Testis (tissue), 3 donors: Measurements from ENCODE around the gene CDK5R2. TPM values are rescaled to one million over a fixed set of nuclear protein-coding genes. Genes with fewer than 3 reads are reported as not detected.
A peak's percentile ranks its signal among the peaks of the same experiment; 100 is the strongest.

ENCODE experiments used
- DNase-seq: peaks from one replicate; pipeline ENCODE4 v3.0.0-alpha.2; 2019
- H3K27ac ChIP-seq, 2 donors: fragments of 200-600 bp; sonication (generic); one replicate each; pipeline ENCODE4 v1.5.1; 2019
- H3K27me3 ChIP-seq: fragments of 200-600 bp; sonication (generic); one replicate; pipeline ENCODE4 v1.5.1; 2019
- H3K36me3 ChIP-seq: fragments of 200-600 bp; sonication (generic); one replicate; pipeline ENCODE4 v1.5.1; 2017; ENCODE audit warnings: low read depth; ENCODE audit errors: missing control alignments
- H3K4me1 ChIP-seq: fragments of 200-600 bp; sonication (generic); one replicate; pipeline ENCODE4 v1.5.1; 2019
- H3K4me3 ChIP-seq, 2 donors: fragments of 200-600 bp; sonication (generic); one replicate each; pipeline ENCODE4 v1.5.1; 2017 to 2019
- H3K9me3 ChIP-seq: fragments of 200-600 bp; sonication (generic); one replicate; pipeline ENCODE4 v1.5.1; 2017
- POLR2A ChIP-seq: fragments of 450-650 bp; IDR thresholded peaks from one replicate; pipeline ENCODE4 v1.6.1; 2017; ENCODE audit warnings: antibody characterized with exemption, mild to moderate bottlenecking, moderate library complexity
- WGBS, 2 donors: methylation state at CpG; one replicate each; pipeline ENCODE4 v1.1.5; 2018; 5-methylcytosine and 5-hydroxymethylcytosine counted together
- intact Hi-C: fragments of 100-400 bp; cut with DNase I; formaldehyde crosslinking; loops from one replicate; pipeline ENCODE4 v1.15.1; 2023; ENCODE audit warnings: low total_unique reads
- polyA plus RNA-seq: library from polyadenylated mRNA; stranded (reverse); fragments of 350-450 nt; fragmentation: Illumina TruSeq; extraction: RNeasy Lipid Tissue Mini Kit (QIAGEN cat#74804); gene quantifications from one replicate; pipeline ENCODE4 v1.2.3, GENCODE V29; 2014; ENCODE audit warnings: low read depth, low replicate concordance; ENCODE audit not compliant: insufficient read depth
- total RNA-seq, 2 donors: library from RNA; depleted of rRNA; stranded (reverse); fragments of >200 nt; gene quantifications; one replicate each; pipeline ENCODE4 v1.2.3, GENCODE V29; 2016
- TF ChIP-seq, protein P1 (sequence below), 3 experiments: fragments of 450-650 bp in 2 of 3; fragments of 200-600 bp in 1 of 3; sonication (generic) in 1 of 3; IDR thresholded peaks; one replicate each; pipeline ENCODE4 v1.5.1; 2016 to 2019; ENCODE audit warnings: antibody characterized with exemption in 3 of 3, mild to moderate bottlenecking in 2 of 3, moderate library complexity in 1 of 3

Gene CDK5R2
- total and polyA plus RNA-seq, 3 donors from 2014 or later = 0.83 to 1.6 (median 1.2) TPM

DNA sequence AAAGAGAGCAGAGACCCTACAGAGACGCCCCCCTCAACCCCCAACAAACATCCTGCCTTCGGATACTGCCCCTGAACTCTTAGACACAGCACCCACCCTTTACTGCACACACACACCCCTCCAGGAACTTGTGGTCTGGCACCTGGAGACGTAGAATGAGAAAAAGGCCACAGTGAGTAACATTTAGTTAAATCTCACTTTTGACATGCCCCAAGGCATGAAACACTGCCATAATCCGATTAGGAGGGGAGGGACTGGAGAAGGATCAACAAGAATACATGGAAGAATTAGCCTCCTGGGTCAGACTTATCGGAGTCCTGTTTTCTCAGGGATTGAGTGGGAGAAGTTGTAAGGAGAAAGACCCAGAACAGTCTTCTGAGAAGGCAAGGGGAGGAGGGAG is 4.1 kb downstream of the CDK5R2 start:
- no peak for DNase-seq
- Histone ChIP-seq H3K36me3 (no peaks in the 10 kb centered on the region), H3K4me3 (peak overlapping the region in 1 of 2 donors; percentile 35), H3K4me1 (no peaks in the 10 kb centered on the region), H3K9me3 (no peaks in the 10 kb centered on the region), H3K27me3 (no peaks in the 10 kb centered on the region), H3K27ac (no peak overlapping the region)
- WGBS, 2 donors = 2 to 9% methylated on average over 5 of the region's 5 CpGs
- TF ChIP-seq, protein P1, sequence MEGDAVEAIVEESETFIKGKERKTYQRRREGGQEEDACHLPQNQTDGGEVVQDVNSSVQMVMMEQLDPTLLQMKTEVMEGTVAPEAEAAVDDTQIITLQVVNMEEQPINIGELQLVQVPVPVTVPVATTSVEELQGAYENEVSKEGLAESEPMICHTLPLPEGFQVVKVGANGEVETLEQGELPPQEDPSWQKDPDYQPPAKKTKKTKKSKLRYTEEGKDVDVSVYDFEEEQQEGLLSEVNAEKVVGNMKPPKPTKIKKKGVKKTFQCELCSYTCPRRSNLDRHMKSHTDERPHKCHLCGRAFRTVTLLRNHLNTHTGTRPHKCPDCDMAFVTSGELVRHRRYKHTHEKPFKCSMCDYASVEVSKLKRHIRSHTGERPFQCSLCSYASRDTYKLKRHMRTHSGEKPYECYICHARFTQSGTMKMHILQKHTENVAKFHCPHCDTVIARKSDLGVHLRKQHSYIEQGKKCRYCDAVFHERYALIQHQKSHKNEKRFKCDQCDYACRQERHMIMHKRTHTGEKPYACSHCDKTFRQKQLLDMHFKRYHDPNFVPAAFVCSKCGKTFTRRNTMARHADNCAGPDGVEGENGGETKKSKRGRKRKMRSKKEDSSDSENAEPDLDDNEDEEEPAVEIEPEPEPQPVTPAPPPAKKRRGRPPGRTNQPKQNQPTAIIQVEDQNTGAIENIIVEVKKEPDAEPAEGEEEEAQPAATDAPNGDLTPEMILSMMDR (IDR thresholded peaks at IDR 0.05) = no peak
- no peak for TF ChIP-seq POLR2A
- intact Hi-C loops = no loop called here

DNA sequence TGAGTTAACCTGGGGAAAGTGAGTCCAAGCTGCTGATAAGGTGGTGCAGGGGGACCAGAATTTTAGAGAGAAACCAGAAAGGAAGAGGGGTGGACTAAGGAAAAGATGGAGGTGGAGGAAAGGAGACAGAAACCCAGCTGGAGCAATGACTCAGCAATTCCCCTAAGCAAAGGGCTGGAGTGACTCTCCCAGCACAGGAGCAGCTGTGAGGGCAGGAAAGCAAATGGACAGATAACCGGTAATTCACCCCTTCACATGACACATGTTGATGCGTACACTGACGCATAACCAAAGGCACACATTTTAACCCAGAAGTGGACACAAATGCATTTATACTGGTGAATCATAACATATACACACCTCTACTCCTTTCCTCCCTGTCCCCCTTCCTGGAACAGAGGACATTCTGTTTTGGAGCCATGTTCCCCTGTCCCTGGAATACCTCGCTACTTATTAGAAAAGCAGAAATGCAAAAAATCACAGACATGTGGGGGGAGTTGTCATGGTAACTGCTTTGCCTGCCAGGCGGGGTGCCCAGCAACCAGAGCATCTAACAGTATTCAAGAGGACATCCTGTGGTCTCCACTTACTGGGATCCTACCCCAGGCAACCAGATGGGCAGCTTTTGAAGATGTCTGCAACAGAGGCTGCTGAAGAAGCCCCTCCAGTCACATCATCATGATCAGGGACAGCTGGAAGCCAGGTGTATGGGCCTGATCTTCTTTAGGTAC is 4.7 kb downstream of the CDK5R2 start:
- H3K27ac ChIP-seq = no peak overlapping the region
- TF ChIP-seq, protein P1 (IDR thresholded peaks at IDR 0.05) = no peak
- no peak for TF ChIP-seq POLR2A
- H3K4me1 ChIP-seq = no peaks in the 10 kb centered on the region
- 44 to 45% methylated on average over 5 of the region's 5 CpGs for WGBS, 2 donors
- H3K9me3 ChIP-seq = no peaks in the 10 kb centered on the region
- H3K4me3 ChIP-seq = no peak overlapping the region
- no peak for DNase-seq
- intact Hi-C loops = no loop called here
- H3K36me3 ChIP-seq = no peaks in the 10 kb centered on the region
- H3K27me3 ChIP-seq = no peaks in the 10 kb centered on the region

DNA sequence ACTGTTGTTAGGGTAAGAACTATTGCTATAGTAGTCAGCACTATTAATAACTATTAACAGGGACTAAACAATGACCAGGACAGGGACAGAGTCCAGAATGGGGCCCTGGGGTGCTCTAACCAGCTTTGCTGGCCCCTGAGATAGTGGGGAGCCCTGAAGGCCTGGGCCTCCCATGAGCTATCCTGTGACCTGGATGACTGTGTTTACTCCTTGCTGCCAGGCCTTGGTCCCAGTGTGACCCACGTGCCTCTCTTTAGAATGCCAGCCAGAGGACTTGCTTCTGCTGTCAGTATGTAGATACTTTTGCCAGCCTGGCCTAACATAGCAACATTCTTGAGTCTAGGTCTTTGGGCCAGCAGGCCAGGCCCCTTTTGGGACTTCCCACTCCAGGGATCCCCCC is 11.4 kb downstream of the CDK5R2 start:
- no peaks in the 10 kb centered on the region for H3K27me3 ChIP-seq
- H3K4me1 ChIP-seq = no peaks in the 10 kb centered on the region
- H3K9me3 ChIP-seq = no peaks in the 10 kb centered on the region
- no peak overlapping the region for H3K4me3 ChIP-seq
- H3K36me3 ChIP-seq = no peaks in the 10 kb centered on the region
- TF ChIP-seq POLR2A = no peak
- TF ChIP-seq, protein P1 (IDR thresholded peaks at IDR 0.05) = no peak
- DNase-seq = no peak
- intact Hi-C loops = no loop called here
- 14 to 17% methylated on average over 1 of the region's 1 CpG for WGBS, 2 donors
- no peak overlapping the region for H3K27ac ChIP-seq

DNA sequence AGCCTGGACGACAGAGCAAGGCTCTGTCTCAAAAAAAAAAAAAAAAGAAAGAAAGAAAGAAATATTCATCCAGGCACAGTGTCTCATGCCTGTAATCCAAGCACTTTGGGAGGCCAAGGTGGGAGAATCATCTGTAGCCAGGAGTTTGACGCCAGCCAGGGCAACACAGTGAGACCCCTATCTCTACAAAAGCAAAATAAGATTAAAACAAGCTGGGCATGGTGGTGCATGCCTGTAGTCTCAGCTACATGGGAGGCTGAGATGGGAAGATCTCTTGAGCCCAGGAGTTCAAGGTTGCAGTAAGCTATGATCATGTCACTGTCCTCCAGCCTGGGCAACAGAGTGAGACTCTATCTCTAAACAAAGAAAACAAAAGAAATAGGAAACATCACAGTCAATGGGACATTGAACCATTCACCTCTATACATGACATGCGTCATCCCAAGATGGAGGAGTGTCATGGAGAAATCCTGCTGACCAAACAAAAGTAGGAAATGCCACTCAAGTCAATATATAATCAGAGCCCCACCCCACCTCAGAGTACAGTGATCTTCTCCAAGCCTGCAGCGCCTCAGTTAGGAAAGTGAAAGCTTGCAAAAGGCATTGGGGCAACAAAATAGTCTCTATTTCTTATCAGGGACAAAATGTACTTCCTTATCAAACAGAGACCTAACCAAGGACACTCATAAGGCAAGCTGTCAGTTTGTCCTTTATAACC is 15.8 kb downstream of the CDK5R2 start:
- Histone ChIP-seq H3K4me3 (no peak overlapping the region), H3K4me1 (no peaks in the 10 kb centered on the region), H3K27ac (no peak overlapping the region), H3K27me3 (no peaks in the 10 kb centered on the region), H3K9me3 (no peaks in the 10 kb centered on the region), H3K36me3 (no peaks in the 10 kb centered on the region)
- no peak for TF ChIP-seq POLR2A
- TF ChIP-seq, protein P1 (IDR thresholded peaks at IDR 0.05) = no peak
- DNase-seq = no peak
- intact Hi-C loops = no loop called here
- WGBS, 2 donors = 69 to 70% methylated on average over 4 of the region's 4 CpGs
